GM20000 (cell line): ENCODE data around the gene PDE5A.

Source experiments
- DNase-seq: peaks from one replicate; pipeline ENCODE4 v3.0.0; 2012; ENCODE audit warnings: low spot score
- CTCF ChIP-seq: IDR thresholded peaks from 2 replicates; pipeline ENCODE4 v1.5.1; 2012; ENCODE audit warnings: mild to moderate bottlenecking, control low read depth; ENCODE audit errors: extremely low read depth, missing control alignments

Gene PDE5A

GRCh38 chr4:119628281-119629141 lies at the start of gene PDE5A:
Gene PDE5A, minus strand, starts transcription at chr4:119628804. Its CDS starts 133 bp downstream, at chr4:119628671.
- DNase-seq: peak; percentile 87

GRCh38 chr4:119676101-119676500 lies 47.5 kb upstream of the PDE5A start:
- TF ChIP-seq CTCF: no peak
- DNase-seq: no peak

More at GRCh38 chr4:119628281-119629141, at the start of gene PDE5A:
- TF ChIP-seq CTCF: peak; percentile 90

- DNase-seq: no peak
- no peak for TF ChIP-seq CTCF
These were observed 46.8 kb upstream of the PDE5A start for GRCh38 chr4:119675391-119675790.

GRCh38 chr4:119672938-119673337 lies 44.3 kb upstream of the PDE5A start:
- no peak for DNase-seq
- TF ChIP-seq CTCF: no peak

GRCh38 chr4:119672086-119672485 lies 43.5 kb upstream of the PDE5A start:
- TF ChIP-seq CTCF: no peak
- no peak for DNase-seq

GRCh38 chr4:119671205-119671604 lies 42.6 kb upstream of the PDE5A start:
- DNase-seq: no peak
- TF ChIP-seq CTCF: no peak

- no peak for TF ChIP-seq CTCF
- no peak for DNase-seq
These were observed 39.2 kb upstream of the PDE5A start for GRCh38 chr4:119667802-119668201.
